GM19328 (cell line): ENCODE results near the gene KANK4.

Source experiments
- ATAC-seq: cut with Tn5 transposase; IDR thresholded peaks from one replicate; pipeline ENCODE4 v1.9.1; 2021; ENCODE audit warnings: mild to moderate bottlenecking, moderate library complexity; ENCODE audit not compliant: unreplicated experiment

KANK4 gene

DNA sequence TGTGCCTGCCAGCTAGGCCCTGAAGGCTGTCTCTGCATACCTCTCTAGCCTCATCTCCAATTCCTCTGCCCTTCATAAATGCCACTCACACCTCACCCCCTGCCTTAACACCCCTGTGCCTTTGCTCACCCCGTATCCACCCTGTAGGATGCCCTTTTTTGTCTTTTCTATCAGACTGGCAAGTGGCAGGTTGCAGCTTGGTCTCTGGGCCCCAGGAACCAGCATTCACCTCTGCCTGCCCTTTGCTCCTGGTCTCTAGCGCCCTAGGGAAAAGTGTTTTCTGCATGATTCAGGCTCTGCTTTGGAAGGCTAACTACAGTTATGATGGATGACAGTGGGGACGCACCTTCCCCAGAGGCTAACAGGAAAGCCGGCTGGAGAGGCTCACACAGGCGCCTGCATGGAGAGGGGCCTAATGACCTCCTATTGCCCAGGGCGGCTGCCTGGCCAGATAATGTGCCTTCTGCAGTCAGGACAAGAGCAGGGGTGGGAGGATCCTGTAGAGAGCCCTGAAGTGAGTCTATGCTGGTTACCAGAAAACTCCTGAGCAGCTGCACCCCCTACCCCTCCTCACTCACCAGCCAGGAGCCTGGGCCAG is 11.2 kb downstream of the KANK4 start:
- ATAC-seq = no peak

DNA sequence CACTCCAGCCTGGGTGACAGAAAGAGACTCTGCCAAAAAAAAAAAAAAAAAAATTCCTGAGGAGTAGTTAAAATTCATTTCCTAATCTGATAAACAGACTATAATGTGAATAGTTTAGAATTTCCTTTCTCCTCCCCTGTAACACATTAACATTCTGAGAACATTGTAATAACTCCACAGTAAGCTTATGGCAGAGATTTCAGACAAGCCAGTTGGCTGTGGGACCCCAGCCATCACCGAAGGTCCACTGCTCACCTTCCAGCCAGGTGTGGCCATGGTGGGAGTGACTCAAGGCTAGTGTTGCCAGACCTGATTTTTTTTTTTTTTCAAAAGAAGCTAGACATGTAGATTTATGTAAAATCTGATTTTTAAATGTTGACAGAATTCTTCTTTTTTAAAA is 11.8 kb downstream of the KANK4 start:
- ATAC-seq = no peak

DNA sequence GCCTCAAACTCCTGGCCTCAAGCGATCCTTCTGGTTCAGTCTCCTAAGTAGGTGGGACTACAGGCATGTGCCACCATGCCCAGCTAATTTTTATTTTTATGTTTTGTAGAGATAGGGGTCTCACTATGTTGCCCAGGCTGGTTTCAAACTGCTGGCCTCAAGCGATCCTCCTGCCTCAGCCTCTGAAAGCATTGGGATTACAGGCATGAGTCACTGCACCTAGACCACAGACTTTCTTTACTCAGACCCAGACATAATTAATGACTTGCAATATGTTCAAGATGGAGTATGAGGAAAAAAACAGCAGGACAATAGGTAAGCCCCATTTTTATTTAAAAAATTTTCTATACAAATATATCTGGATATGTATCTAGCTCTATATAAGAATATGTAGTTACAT is 13.2 kb downstream of the KANK4 start:
- no peak for ATAC-seq

DNA sequence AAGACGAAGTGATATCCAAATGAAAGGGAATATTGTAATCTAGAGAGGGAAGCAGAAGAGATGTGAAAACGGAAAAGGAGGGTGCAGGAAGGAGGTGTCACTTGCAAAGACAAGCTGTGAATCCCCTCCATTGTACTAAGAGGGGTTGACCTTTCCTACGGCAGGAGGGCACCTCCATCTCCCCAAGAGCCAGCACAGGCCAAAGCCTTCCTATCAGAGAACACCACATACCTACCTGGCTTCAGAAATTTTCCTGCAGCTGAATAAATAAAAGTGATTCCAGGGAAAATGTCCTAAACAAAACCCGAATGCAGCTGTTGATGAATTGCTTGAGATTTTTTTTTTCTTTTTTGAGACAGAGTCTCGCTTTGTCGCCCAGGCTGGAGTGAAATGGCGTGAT is 14.3 kb downstream of the KANK4 start:
- ATAC-seq = no peak

DNA sequence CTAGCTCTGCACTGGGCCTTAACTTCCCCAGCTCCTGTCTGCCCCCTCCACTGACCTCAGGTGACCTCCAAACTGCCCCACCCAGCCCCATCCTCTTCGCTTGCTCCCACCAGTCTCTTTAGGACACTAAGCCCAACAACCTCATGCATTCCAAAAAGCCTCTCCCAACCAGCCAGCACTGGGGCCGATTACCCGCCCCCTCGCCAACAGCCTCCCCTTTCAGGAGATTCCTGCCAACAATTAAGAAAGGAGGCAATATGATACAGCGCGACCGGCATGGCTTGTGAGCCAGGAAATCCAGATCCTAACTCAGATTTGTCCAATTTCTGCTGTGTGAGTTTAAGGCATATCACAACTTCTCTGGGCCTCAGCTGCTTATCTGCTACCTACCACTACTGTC is 14.7 kb downstream of the KANK4 start:
- no peak for ATAC-seq

DNA sequence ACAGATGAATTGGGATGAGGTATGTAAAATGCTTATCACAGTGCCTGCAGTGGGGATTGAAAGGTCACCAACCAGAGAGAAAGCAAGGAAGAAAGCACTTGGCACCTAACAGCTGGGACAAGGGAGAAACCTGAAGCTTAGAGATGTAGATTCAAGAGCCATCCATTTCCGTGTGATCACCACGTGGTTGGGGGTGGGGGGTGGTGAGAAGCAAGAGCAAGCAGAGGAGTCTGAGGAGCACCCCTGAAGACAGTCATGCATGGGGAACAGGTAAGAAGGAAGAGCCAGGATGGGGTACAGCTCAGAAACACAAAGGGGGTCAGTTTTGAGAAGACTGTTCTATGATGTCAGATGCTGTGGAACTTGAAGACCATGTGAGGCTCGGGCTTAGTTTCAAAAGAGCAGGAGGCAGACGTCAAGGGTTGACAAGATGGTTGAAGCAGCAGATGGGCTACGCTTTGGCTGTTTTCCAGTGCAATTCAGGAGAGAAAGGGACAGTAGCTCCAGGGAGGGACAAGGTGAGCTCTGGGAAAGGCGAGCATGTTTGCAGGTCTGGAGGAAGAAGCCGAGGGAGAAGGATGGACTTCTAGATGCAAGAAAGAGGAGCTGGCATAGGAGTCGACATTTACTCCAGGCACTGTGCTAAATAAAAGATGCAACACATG is 17.4 kb downstream of the KANK4 start:
- ATAC-seq = no peak

DNA sequence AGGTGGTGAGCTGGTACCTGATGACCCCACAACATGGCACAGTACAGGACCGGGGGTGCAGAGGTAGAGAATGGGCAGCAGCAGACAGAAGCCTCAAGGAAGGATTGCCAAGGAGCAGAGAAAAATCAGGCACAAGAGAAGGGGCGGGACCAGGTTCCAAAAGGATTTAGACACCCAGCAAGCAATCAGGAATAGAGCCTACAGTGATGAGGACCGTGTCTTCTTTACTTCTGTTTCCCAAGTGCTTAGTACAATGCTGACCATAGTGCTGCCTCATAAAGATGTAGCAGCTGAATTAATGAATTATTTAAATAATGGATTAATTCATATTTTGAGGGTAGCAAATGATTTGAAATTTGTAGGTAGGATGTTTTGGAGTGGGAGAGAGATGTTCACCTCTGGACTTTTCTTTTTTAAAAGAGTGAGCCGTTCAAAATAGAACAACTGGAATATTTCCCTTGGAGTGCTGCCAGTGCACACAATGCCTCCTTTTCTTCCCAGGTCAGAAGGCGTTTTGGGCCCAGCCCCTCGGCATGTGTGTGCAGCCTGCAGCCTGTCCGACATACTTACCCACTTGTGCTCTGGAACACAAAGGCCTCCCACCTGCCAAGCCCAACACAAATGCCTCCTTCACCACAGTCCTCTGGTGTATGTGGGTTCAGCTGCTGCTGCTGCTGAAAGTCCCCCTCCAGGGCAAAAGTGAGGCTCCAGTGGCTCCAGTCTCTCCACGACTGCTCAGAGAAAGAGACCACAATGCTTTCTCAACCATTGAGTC is 19.6 kb downstream of the KANK4 start:
- ATAC-seq = no peak

DNA sequence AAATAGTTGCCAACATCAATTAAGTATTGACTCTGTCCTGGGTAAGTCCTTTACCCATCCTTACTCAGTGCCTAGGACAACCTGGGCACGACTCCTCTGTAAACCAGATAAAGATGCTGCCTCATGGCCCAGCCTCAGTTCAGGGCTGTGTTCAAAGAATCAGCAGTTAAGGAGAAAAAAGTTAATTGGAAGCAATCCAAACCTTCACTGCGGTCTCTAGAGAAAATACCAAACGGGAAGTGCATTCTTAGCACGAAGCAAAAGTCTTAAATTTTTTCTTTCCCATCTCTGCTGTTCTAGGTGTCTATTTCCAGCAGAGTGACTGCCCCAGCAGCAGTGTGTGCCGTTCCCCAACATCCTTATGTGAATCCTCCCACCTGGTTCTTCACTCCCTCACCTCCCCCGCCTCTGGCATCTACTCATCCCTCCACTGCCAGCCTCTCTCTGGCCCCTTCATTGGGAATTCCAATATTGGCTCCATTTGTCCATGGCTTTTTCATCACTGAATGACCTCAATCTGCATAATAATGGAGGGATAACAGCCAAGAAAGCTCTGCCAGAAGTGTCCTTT is 23.2 kb downstream of the KANK4 start:
- no peak for ATAC-seq

DNA sequence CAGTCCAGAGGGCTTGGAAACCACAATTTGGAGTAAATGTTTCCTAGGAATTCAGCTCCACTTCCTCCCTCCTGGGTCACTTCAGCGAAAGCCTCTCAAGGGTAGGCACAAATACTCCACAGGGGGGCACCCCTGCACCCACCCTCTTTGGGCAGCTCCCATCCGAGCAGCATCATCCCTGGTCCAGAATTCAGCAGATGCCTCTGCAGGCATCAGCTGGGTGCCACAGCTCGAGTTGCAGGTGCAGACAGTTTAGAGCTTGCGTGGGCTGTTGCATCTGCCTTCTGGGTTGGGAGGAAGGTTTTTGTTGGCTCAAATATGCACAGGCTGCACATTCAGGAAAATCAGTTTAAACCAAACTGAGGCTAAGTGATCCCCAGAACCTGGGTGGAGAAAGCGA is 25.0 kb downstream of the KANK4 start:
- no peak for ATAC-seq

DNA sequence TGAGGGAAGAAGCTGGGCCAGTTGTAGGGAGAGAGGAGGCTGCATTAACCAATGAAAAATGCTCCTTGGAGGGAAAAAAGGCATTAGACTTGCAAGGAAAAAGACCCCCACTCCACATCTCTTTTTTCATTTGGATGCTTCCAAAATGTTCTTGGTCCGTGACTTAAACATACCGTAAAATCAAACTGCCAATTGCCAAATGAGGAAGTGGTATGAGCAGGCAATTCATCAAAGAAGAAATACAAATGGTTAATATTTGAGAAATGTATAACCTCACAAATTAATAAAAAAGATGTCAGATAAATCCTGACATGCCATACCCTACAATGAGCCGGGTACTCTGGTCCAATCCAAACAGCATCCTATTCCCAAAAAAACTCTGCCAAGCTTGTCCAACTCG is 30.6 kb downstream of the KANK4 start:
- no peak for ATAC-seq

DNA sequence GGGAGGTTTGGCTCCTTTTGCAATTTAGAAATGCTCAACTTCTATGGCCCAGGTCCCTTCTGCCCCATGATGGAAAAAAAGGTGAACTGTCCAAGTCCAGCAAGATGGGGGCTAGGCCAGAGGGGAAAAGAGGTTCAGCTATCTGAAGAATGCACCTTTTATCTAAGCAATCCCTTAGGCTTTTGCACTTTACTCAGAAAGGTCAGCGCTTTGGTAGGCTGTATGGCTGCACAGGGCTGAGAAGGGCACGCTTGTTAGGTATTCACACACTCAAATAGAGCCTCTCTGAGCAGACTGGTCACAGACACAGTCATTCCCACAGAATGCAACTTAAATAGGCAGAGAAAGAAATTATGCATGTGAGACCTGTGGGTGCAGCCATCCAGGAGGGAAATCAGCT is 31.0 kb downstream of the KANK4 start:
- no peak for ATAC-seq

DNA sequence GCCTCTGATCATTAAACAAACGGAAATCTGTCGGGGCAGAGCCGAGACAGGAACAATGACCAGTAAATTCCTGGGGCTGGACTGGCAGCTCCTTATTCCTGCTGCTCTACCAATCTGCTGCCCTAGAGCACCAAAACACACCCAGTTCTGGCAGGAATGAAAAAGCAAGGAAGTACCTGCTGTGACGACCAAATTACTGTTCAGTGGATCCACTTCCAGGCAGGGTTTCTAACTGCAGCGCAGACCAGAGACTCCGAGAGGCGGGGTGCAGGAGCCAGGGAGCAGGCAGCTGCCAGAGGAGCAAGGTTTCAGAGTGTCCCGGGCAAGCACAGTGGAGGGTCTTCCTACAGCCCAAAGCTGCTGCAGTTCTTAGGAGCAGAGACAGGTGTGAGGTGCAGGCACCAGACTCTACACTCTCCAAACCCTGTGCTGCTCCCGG is 32.4 kb downstream of the KANK4 start:
- no peak for ATAC-seq

DNA sequence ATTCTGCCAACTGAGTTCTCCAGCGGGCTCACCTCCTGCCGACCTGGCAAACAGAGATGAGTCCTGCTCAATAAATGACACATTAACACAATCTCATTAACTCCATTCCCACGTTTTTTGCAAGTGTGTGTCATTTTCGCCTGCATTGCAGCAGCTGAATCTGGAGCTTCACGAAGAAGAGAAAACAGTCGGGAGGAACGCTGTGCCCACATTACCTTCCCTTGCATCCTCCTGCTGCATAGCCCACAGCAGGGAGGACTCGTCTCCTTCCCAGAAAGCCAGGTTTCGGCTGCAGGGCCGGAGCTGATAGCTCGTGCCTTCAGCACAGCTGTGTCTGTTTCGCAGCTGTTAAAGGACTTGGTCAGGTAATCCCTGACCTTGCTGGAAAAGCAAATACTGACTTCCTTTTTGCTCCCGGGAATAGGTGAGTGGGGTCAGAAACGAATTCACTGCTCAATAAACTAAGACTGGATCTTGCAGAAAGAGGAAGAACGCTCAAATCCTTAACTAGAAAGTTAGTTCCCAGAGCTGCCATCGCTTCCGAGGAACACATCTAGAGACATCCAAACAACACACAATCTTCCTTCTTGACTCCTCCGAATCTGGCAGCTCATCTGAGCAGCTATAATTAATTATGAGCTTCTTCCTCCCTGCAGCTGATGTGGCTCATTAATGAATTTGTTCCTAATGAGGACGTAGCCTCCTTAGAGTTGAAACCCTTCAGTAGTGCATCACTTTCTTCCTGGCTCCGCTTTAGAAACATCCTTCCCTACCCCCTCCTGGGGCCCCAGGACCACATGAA is 33.0 kb downstream of the KANK4 start:
- no peak for ATAC-seq

DNA sequence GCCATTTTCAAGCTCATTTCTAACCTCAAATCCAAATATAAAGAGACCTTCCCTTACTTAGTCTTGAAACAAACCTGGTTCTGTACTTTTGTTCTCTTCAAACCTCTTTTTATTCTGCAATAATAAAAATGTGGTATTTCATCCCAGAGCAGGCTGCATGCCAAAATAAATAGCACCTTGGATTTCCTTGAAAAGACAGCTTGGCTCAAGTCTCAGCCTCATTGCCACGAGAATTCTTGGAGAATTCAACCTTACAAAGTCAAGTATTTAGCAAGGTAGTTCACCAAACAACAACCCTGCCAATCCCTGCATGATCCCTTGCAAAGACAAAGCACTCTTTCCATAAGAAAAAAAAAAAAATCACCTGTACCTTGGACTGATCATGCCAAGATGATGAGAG is 33.8 kb downstream of the KANK4 start:
- no peak for ATAC-seq

DNA sequence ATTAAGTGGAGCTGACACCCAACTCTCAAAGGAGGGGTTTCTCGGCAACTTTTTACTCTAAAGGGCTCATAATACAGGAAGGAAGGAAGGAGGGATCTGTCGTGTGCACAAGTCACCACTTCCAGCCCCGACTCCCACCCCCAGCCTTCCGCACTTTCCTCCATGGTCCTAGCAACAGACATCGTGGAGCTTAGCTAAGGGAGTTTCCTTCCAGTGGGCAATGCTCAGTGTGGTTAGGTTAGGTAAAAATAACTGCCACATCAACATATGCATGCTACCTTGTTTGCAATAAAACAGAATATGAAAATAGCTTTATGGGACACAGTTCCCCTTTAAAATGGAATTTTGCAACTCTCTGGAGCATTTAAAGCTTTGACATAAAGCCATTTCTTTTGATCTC is 35.2 kb downstream of the KANK4 start:
- ATAC-seq = no peak

DNA sequence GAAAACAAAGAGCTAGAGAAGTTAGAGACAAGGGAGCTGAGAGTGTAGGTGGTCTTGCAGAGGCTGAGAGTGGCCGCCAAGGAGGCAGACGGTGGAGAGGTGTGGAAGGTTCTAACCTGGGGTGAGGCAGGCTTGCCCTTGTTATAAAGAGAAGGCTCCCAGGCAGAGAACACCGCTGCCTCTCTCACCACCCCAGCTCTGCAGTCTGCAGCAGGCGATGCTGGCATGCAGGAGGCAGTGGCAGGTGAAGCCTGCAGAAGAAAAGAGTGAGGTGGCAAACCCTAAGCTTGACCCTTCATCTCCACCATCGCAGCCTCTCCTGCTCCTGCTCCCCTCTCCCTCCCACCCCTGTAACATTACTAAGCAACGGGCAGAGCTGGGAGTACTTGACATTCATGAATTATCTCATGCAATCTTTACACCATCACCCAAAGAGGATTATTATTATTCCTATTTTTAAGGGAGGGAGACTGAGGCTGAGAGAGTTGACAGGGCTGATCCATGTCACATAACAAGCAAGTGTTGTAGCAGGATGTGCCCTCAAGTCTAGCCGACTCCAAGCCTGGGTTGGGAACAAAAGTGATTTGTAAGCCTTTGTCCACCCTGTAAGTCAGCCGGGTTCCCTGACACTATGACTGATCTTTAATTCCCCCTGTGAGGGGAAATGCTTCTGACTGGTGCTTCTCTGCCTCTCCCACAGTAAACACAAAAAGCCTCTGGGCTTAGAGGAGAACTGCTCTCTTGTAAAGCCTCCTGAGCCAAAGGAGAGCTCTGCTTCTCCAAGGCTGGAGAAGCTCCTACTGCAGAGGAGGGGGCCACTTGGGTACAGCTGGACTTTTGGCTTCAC is 36.1 kb downstream of the KANK4 start:
- no peak for ATAC-seq

DNA sequence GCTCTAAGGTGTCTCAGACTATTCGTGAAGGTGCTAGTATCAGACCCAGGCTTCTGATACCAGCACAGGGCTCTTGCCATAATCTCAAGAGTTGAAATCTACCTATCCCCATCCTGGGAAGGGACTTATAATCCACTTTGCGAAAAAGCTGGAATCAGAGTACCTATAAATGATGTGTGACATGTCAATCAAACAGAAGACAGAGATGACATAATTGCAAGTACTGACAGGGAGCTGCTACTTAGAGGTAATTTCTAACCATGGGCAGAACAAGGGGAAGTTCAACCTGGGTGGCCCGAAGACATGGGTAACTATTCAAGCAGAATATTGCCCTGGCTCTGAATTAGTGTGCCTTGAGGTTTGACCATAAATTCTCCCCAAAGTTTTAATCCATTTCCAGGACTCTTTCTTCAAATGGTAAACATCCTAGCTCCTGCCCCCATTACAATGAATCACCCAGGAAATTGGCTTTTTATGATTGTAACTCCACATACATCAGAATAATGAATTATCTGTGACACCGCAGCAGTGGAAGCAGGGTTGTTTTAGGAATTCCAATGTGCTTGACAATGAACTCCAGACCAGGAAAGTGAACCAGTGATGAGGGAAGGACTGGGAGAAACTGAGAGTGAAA is 37.2 kb downstream of the KANK4 start:
- no peak for ATAC-seq

DNA sequence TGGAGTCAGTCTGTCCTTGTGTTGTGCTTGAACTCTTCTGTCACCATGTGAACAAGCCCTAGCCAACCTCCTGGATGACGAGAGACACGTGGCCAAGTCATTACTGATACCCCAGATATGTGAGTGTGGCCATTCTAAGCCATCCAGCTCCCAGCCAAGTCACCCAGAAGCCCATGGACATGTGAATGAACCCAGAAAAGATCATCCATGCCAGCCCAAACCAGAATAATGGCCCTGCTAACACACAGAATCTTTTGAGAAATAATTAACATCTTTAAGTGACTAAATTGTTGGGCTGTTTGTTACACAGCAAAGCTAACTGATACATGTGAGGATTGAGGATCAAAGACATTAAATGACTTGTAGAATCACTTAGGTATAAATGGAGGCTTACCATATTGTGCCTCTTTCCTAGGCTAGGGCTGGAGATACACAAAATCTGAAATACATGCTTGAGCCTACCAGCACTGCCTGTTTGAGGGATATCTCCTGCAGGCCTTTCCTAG is 38.2 kb downstream of the KANK4 start:
- ATAC-seq = no peak

DNA sequence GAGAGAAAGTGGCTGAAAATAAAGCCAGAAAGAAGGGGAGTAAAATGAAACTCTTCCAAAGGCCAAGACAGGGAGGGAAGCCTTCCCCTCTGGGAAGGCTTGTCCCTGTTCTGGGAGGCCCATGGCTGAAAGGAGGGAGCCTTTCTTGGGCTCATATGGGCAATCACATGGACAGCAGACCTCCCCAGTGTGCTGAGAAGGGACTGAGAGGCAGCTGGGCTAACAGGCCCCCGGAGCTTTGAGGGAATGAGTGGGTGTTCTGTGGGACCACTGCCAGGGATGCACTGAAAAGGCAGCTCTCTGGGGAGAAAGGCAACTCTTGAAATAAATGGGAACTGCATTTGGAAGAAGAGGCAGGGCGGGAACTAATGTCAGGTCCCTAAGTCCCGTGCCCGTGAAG is 39.1 kb downstream of the KANK4 start:
- no peak for ATAC-seq

DNA sequence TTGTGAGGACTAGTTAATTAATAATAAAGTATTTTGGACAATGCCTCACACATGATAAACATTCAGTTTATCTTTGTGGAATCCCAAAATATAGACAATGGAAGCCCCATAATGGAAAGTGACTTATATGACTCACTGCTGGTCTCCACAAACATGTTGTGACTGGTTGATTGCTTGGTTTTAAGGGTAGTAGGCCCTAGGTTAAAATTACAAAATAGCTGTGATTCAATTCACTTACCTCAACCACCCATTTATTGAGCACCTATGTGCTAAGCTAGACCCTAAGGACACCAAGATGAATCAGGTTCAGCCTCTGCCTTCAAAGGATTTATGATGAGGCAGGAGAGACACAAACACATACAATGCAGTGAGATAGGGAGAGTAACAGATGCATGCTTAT is 42.4 kb downstream of the KANK4 start:
- ATAC-seq = no peak
